HepG2 (cell line): ENCODE data around the gene ZNF343. TPM values are rescaled to one million over a fixed set of nuclear protein-coding genes. Genes with fewer than 3 reads are reported as not detected.

Experiments used
- ATAD3A ChIP-seq: sonication (generic); formaldehyde crosslinking; IDR thresholded peaks from 2 replicates; pipeline ENCODE4 v1.4.0; 2020; ENCODE audit warnings: missing genetic modification reagents
- KLF9 ChIP-seq: IDR thresholded peaks from 2 replicates; pipeline ENCODE4 v1.6.1; 2016; ENCODE audit warnings: low read depth
- MIER3 ChIP-seq: IDR thresholded peaks from 2 replicates; pipeline ENCODE4 v1.6.1; 2016; ENCODE audit warnings: missing compliant biosample characterization, borderline replicate concordance
- NFKBIZ ChIP-seq: IDR thresholded peaks from 2 replicates; pipeline ENCODE4 v1.6.1; 2018; ENCODE audit warnings: missing genetic modification reagents, missing compliant biosample characterization
- PAF1 ChIP-seq: IDR thresholded peaks from 2 replicates; pipeline ENCODE4 v1.6.1; 2016; ENCODE audit warnings: missing genetic modification reagents, missing compliant biosample characterization
- SALL1 ChIP-seq: sonication (generic); formaldehyde crosslinking; IDR thresholded peaks from 2 replicates; pipeline ENCODE4 v1.8.0; 2022; ENCODE audit warnings: mild to moderate bottlenecking, missing genetic modification reagents
- TCF12 ChIP-seq, 2 experiments: fragments of 450-650 bp in 1 of 2; sonication (generic) in 1 of 2; formaldehyde crosslinking in 1 of 2; IDR thresholded peaks; 2 replicates each; pipeline versions ENCODE4 v1.6.1 to v1.8.0; 2017 to 2022; ENCODE audit warnings: antibody characterized with exemption in 1 of 2, mild to moderate bottlenecking in 1 of 2, missing genetic modification reagents in 1 of 2, moderate library complexity in 1 of 2
- ZBTB39 ChIP-seq: sonication (generic); formaldehyde crosslinking; IDR thresholded peaks from 2 replicates; pipeline ENCODE4 v1.5.0; 2020; ENCODE audit warnings: missing genetic modification reagents
- ZNF225 ChIP-seq: sonication (generic); formaldehyde crosslinking; IDR thresholded peaks from 2 replicates; pipeline ENCODE4 v1.4.0; 2020; ENCODE audit warnings: mild to moderate bottlenecking, missing genetic modification reagents
- ZNF280D ChIP-seq: sonication (generic); formaldehyde crosslinking; IDR thresholded peaks from 2 replicates; pipeline ENCODE4 v1.5.1; 2020; ENCODE audit warnings: mild to moderate bottlenecking, missing genetic modification reagents
- ZNF317 ChIP-seq: sonication (generic); formaldehyde crosslinking; IDR thresholded peaks from 2 replicates; pipeline ENCODE4 v1.5.0; 2020; ENCODE audit warnings: mild to moderate bottlenecking, missing genetic modification reagents
- ZNF740 ChIP-seq: sonication (generic); formaldehyde crosslinking; IDR thresholded peaks from 2 replicates; pipeline ENCODE4 v1.4.0; 2020; ENCODE audit warnings: missing genetic modification reagents
- ZNF747 ChIP-seq: sonication (generic); formaldehyde crosslinking; IDR thresholded peaks from 2 replicates; pipeline ENCODE4 v1.8.1; 2023; ENCODE audit warnings: missing genetic modification reagents, mild to moderate bottlenecking, borderline replicate concordance
- ZSCAN25 ChIP-seq: sonication (generic); formaldehyde crosslinking; IDR thresholded peaks from 2 replicates; pipeline ENCODE4 v1.8.0; 2022; ENCODE audit warnings: mild to moderate bottlenecking, missing genetic modification reagents
- polyA plus RNA-seq, 8 experiments: library from polyadenylated mRNA; depleted of rRNA in 3 of 8; stranded (reverse) in 7 of 8; unstranded in 1 of 8; fragments of >200 nt; fragmentation: Illumina TruSeq in 4 of 8; extraction: Trizol in 4 of 8; gene quantifications; 2 replicates each; pipeline versions ENCODE4 v1.2.1 to v1.2.3, GENCODE V29; 2011 to 2016; ENCODE audit warnings: low read depth in 4 of 8, missing spikeins in 1 of 8, mixed read lengths in 1 of 8; ENCODE audit not compliant: insufficient read depth in 1 of 8
- total RNA-seq, 5 experiments: library from RNA; depleted of rRNA; stranded (reverse); fragments of >200 nt; fragmentation: Illumina TruSeq; extraction: Trizol; gene quantifications; 2 replicates each; pipeline ENCODE4 v1.2.3, GENCODE V29; 2016; ENCODE audit warnings: low read depth in 1 of 5
- TF ChIP-seq, protein P1 (sequence below): sonication (generic); formaldehyde crosslinking; IDR thresholded peaks from 2 replicates; pipeline ENCODE4 v1.4.0; 2020; ENCODE audit warnings: low read depth, missing genetic modification reagents
- TF ChIP-seq, protein P2 (sequence below): sonication (generic); formaldehyde crosslinking; IDR thresholded peaks from 2 replicates; pipeline ENCODE4 v1.4.0; 2020; ENCODE audit warnings: mild to moderate bottlenecking, missing genetic modification reagents

ZNF343 gene
- total and polyA plus RNA-seq, 2 of the 13 experiments (the other 11 are each of a cell fraction or from before 2014, with no cell fraction given): 16.4 to 22.1 TPM

GRCh38 chr20:2507875-2508630, 662 bp downstream of the ZNF343 start (continued):
- TF ChIP-seq ZBTB39 (no peak), SALL1 (no peak), PAF1 (CRISPR knock-in tag) (no peak), ZNF225 (CRISPR knock-in tag) (0 out of 2 replicates have a peak, but pooled peaks have one; percentile 2), MIER3 (CRISPR knock-in tag) (no peak), KLF9 (no peak), ZNF317 (CRISPR knock-in tag) (no peak), ZNF740 (0 out of 2 replicates have a peak, but pooled peaks have one; percentile 11), ATAD3A (no peak), ZSCAN25 (no peak), NFKBIZ (CRISPR knock-in tag) (0 out of 2 replicates have a peak, but pooled peaks have one; percentile 1), TCF12 (IDR thresholded peaks at IDR 0.05) (no peak), TCF12 (CRISPR knock-in tag; IDR thresholded peaks at IDR 0.05) (no peak), ZNF280D (peak; percentile 8; the same call in 1 of the 2 replicates), ZNF747 (CRISPR knock-in tag) (0 out of 2 replicates have a peak, but pooled peaks have one; percentile 15)
- TF ChIP-seq, protein P1, sequence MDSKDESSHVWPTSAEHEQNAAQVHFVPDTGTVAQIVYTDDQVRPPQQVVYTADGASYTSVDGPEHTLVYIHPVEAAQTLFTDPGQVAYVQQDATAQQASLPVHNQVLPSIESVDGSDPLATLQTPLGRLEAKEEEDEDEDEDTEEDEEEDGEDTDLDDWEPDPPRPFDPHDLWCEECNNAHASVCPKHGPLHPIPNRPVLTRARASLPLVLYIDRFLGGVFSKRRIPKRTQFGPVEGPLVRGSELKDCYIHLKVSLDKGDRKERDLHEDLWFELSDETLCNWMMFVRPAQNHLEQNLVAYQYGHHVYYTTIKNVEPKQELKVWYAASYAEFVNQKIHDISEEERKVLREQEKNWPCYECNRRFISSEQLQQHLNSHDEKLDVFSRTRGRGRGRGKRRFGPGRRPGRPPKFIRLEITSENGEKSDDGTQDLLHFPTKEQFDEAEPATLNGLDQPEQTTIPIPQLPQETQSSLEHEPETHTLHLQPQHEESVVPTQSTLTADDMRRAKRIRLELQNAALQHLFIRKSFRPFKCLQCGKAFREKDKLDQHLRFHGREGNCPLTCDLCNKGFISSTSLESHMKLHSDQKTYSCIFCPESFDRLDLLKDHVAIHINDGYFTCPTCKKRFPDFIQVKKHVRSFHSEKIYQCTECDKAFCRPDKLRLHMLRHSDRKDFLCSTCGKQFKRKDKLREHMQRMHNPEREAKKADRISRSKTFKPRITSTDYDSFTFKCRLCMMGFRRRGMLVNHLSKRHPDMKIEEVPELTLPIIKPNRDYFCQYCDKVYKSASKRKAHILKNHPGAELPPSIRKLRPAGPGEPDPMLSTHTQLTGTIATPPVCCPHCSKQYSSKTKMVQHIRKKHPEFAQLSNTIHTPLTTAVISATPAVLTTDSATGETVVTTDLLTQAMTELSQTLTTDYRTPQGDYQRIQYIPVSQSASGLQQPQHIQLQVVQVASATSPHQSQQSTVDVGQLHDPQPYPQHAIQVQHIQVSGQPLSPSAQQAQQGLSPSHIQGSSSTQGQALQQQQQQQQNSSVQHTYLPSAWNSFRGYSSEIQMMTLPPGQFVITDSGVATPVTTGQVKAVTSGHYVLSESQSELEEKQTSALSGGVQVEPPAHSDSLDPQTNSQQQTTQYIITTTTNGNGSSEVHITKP: 0 out of 2 replicates have a peak, but pooled peaks have one; percentile 7
- TF ChIP-seq, protein P2, sequence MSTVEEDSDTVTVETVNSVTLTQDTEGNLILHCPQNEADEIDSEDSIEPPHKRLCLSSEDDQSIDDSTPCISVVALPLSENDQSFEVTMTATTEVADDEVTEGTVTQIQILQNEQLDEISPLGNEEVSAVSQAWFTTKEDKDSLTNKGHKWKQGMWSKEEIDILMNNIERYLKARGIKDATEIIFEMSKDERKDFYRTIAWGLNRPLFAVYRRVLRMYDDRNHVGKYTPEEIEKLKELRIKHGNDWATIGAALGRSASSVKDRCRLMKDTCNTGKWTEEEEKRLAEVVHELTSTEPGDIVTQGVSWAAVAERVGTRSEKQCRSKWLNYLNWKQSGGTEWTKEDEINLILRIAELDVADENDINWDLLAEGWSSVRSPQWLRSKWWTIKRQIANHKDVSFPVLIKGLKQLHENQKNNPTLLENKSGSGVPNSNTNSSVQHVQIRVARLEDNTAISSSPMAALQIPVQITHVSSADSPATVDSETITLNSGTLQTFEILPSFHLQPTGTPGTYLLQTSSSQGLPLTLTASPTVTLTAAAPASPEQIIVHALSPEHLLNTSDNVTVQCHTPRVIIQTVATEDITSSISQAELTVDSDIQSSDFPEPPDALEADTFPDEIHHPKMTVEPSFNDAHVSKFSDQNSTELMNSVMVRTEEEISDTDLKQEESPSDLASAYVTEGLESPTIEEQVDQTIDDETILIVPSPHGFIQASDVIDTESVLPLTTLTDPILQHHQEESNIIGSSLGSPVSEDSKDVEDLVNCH (CRISPR knock-in tag): 0 out of 2 replicates have a peak, but pooled peaks have one; percentile 35
